HepG2 (cell line): ENCODE data around the gene DIAPH3. TPM values are rescaled to one million over a fixed set of nuclear protein-coding genes. Genes with fewer than 3 reads are reported as not detected.

Experiments used
- AHR ChIP-seq: IDR thresholded peaks from 2 replicates; pipeline ENCODE4 v1.6.1; 2018; ENCODE audit warnings: missing genetic modification reagents, missing compliant biosample characterization
- ATF2 ChIP-seq: sonication (generic); formaldehyde crosslinking; IDR thresholded peaks from 2 replicates; pipeline ENCODE4 v1.4.0; 2020; ENCODE audit warnings: missing genetic modification reagents
- GLI4 ChIP-seq: sonication (generic); formaldehyde crosslinking; IDR thresholded peaks from 2 replicates; pipeline ENCODE4 v1.5.1; 2020; ENCODE audit warnings: missing genetic modification reagents, mild to moderate bottlenecking, moderate library complexity, borderline replicate concordance
- GPN1 ChIP-seq: sonication (generic); formaldehyde crosslinking; IDR thresholded peaks from 2 replicates; pipeline ENCODE4 v1.5.1; 2020; ENCODE audit warnings: missing genetic modification reagents, borderline replicate concordance
- KLF11 ChIP-seq: IDR thresholded peaks from 2 replicates; pipeline ENCODE4 v1.6.1; 2016; ENCODE audit warnings: missing compliant biosample characterization
- MBD4 ChIP-seq: IDR thresholded peaks from 2 replicates; pipeline ENCODE4 v1.6.1; 2012; ENCODE audit warnings: low read length, inconsistent platforms, borderline replicate concordance
- MBNL3 ChIP-seq: fragments of 250-450 bp; sonication (Bioruptor Pico); conservative IDR thresholded peaks from 2 replicates; pipeline ENCODE4 v1.8.0; 2022; ENCODE audit warnings: mild to moderate bottlenecking, inconsistent platforms
- PCBP1 ChIP-seq: fragments of 200-400 bp; formaldehyde crosslinking; IDR thresholded peaks from 2 replicates; pipeline ENCODE4 v1.6.1; 2017; ENCODE audit warnings: mild to moderate bottlenecking, low read depth, low read length, borderline replicate concordance
- POGZ ChIP-seq: sonication (generic); formaldehyde crosslinking; IDR thresholded peaks from 2 replicates; pipeline ENCODE4 v1.4.0; 2020; ENCODE audit warnings: mild to moderate bottlenecking, missing genetic modification reagents
- RXRB ChIP-seq: IDR thresholded peaks from 2 replicates; pipeline ENCODE4 v1.6.1; 2016; ENCODE audit warnings: borderline replicate concordance, missing genetic modification reagents, missing compliant biosample characterization
- SALL1 ChIP-seq: sonication (generic); formaldehyde crosslinking; IDR thresholded peaks from 2 replicates; pipeline ENCODE4 v1.8.0; 2022; ENCODE audit warnings: mild to moderate bottlenecking, missing genetic modification reagents
- SAP130 ChIP-seq: IDR thresholded peaks from 2 replicates; pipeline ENCODE4 v1.6.1; 2016; ENCODE audit warnings: low read depth
- SMARCE1 ChIP-seq: fragments of 450-650 bp; IDR thresholded peaks from 2 replicates; pipeline ENCODE4 v1.6.1; 2017; ENCODE audit warnings: borderline replicate concordance
- TARDBP ChIP-seq: sonication (generic); formaldehyde crosslinking; IDR thresholded peaks from 2 replicates; pipeline ENCODE4 v1.8.0; 2022; ENCODE audit warnings: mild to moderate bottlenecking, missing genetic modification reagents
- TFAP4 ChIP-seq: sonication (generic); IDR thresholded peaks from 2 replicates; pipeline ENCODE4 v1.6.1; 2016; ENCODE audit warnings: low read depth, borderline replicate concordance
- THAP11 ChIP-seq: IDR thresholded peaks from 2 replicates; pipeline ENCODE4 v1.6.1; 2016; ENCODE audit warnings: missing biosample characterization, missing genetic modification reagents
- ZBTB1 ChIP-seq: sonication (generic); formaldehyde crosslinking; IDR thresholded peaks from 2 replicates; pipeline ENCODE4 v1.4.0; 2020; ENCODE audit warnings: missing genetic modification reagents, borderline replicate concordance
- ZFP1 ChIP-seq: IDR thresholded peaks from 2 replicates; pipeline ENCODE4 v1.6.1; 2016
- ZGPAT ChIP-seq: IDR thresholded peaks from 2 replicates; pipeline ENCODE4 v1.6.1; 2016; ENCODE audit warnings: mild to moderate bottlenecking
- ZMYM3 ChIP-seq: sonication (generic); formaldehyde crosslinking; IDR thresholded peaks from 2 replicates; pipeline ENCODE4 v1.5.1; 2020; ENCODE audit warnings: mild to moderate bottlenecking, missing genetic modification reagents
- ZNF253 ChIP-seq: sonication (generic); formaldehyde crosslinking; IDR thresholded peaks from 2 replicates; pipeline ENCODE4 v1.8.0; 2022; ENCODE audit warnings: mild to moderate bottlenecking, missing genetic modification reagents, borderline replicate concordance
- ZNF256 ChIP-seq: sonication (generic); formaldehyde crosslinking; conservative IDR thresholded peaks from 2 replicates; pipeline ENCODE4 v1.4.0; 2020; ENCODE audit warnings: missing genetic modification reagents
- ZNF543 ChIP-seq: sonication (generic); formaldehyde crosslinking; IDR thresholded peaks from 2 replicates; pipeline ENCODE4 v1.4.0; 2020; ENCODE audit warnings: mild to moderate bottlenecking, missing genetic modification reagents
- ZNF609 ChIP-seq: sonication (generic); formaldehyde crosslinking; IDR thresholded peaks from 2 replicates; pipeline ENCODE4 v1.4.0; 2020; ENCODE audit warnings: mild to moderate bottlenecking, missing genetic modification reagents, borderline replicate concordance
- ZNF761 ChIP-seq: sonication (generic); formaldehyde crosslinking; conservative IDR thresholded peaks from 2 replicates; pipeline ENCODE4 v1.4.0; 2020; ENCODE audit warnings: mild to moderate bottlenecking, missing genetic modification reagents
- polyA plus RNA-seq, 8 experiments: library from polyadenylated mRNA; depleted of rRNA in 3 of 8; stranded (reverse) in 7 of 8; unstranded in 1 of 8; fragments of >200 nt; fragmentation: Illumina TruSeq in 4 of 8; extraction: Trizol in 4 of 8; gene quantifications; 2 replicates each; pipeline versions ENCODE4 v1.2.1 to v1.2.3, GENCODE V29; 2011 to 2016; ENCODE audit warnings: low read depth in 4 of 8, missing spikeins in 1 of 8, mixed read lengths in 1 of 8; ENCODE audit not compliant: insufficient read depth in 1 of 8
- total RNA-seq, 5 experiments: library from RNA; depleted of rRNA; stranded (reverse); fragments of >200 nt; fragmentation: Illumina TruSeq; extraction: Trizol; gene quantifications; 2 replicates each; pipeline ENCODE4 v1.2.3, GENCODE V29; 2016; ENCODE audit warnings: low read depth in 1 of 5

DIAPH3 gene
- total and polyA plus RNA-seq, 2 of the 13 experiments (the other 11 are each of a cell fraction or from before 2014, with no cell fraction given), result 4.0 to 9.3 TPM

GRCh38 chr13:59701261-59701660 is 462.5 kb downstream of the DIAPH3 start (continued):
- no peak for TF ChIP-seq ZNF543 (CRISPR knock-in tag)
- no peak for TF ChIP-seq ZNF761 (CRISPR knock-in tag)
- no peak for TF ChIP-seq ZBTB1 (CRISPR knock-in tag)
- TF ChIP-seq TFAP4, result no peak
- no peak for TF ChIP-seq KLF11
- TF ChIP-seq MBD4, result no peak
- TF ChIP-seq RXRB (CRISPR knock-in tag), result peak; percentile 64; the same call in 1 of the 2 replicates
- TF ChIP-seq AHR (CRISPR knock-in tag), result no peak
- no peak for TF ChIP-seq ATF2 (CRISPR knock-in tag)
- no peak for TF ChIP-seq PCBP1
- no peak for TF ChIP-seq ZFP1 (CRISPR knock-in tag)
- no peak for TF ChIP-seq ZGPAT (CRISPR knock-in tag)
- no peak for TF ChIP-seq ZMYM3 (CRISPR knock-in tag)
- no peak for TF ChIP-seq MBNL3 (CRISPR knock-in tag)
- no peak for TF ChIP-seq ZNF256 (CRISPR knock-in tag)
- no peak for TF ChIP-seq GPN1 (CRISPR knock-in tag)
- TF ChIP-seq SALL1 (CRISPR knock-in tag), result peak; percentile 43; the same call in 1 of the 2 replicates
- peak; percentile 30; the same call in 1 of the 2 replicates for TF ChIP-seq ZNF609 (CRISPR knock-in tag)
- TF ChIP-seq TARDBP (CRISPR knock-in tag), result no peak
- no peak for TF ChIP-seq SMARCE1
- peak; percentile 24; the same call in 1 of the 2 replicates for TF ChIP-seq SAP130
- TF ChIP-seq GLI4 (CRISPR knock-in tag), result no peak
- no peak for TF ChIP-seq THAP11 (CRISPR knock-in tag)
- no peak for TF ChIP-seq ZNF253 (CRISPR knock-in tag)
- TF ChIP-seq POGZ (CRISPR knock-in tag), result 0 out of 2 replicates have a peak, but pooled peaks have one; percentile 26
